Skin of body (tissue), 3 donors: ENCODE data around the gene TUBA4A. TPM values are rescaled to one million over a fixed set of nuclear protein-coding genes. Genes with fewer than 3 reads are reported as not detected.
"Not testable (repeated sequence)": the region's sequence is repeated elsewhere in the genome, so short reads cannot be mapped to it uniquely, and the experiment has no call there.

Source experiments
- DNase-seq: peaks from one replicate; lab custom pipeline; 2025; lab: John Stamatoyannopoulos, UW
- small RNA-seq: library from RNA; depleted of rRNA; stranded (forward); fragments of <200 nt; gene quantifications from one replicate; pipeline ENCODE3, GENCODE V24; 2014; ENCODE audit warnings: low replicate concordance
- total RNA-seq: library from RNA; depleted of rRNA; stranded (reverse); fragments of >200 nt; gene quantifications from one replicate; pipeline ENCODE4 v1.2.3, GENCODE V29; 2014

Gene TUBA4A
- total RNA-seq, 1 donor from 2014 or later = 35.7 TPM

DNA sequence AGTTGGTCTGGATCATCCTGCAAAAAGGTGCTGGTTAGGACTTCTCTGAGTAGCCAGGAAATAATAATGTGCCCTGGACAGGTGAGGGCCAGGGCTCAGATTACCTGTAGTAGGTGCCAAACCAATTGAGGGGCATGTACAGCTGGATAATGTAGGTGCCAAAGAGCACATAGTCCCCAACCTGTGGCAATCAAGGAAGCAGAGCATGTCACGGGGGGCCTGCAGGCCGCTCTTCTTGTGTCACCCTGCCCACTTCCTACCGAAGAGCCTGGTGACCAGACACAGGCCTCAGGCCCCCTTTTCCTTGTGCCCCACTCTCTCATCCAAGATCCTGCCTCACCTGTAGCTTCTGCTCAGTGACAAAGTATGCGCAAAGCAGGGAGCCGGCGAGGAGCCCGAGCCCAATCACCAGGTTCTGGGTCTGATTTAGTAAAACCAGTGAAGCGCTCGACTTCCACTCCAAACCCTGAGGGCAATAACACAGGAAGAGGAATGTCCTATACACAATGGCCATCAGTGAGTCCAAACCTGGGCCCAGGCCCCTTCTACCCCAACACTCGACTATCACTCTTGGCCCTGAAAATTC is 40.1 kb downstream of the TUBA4A start:
- DNase-seq = no peak

DNA sequence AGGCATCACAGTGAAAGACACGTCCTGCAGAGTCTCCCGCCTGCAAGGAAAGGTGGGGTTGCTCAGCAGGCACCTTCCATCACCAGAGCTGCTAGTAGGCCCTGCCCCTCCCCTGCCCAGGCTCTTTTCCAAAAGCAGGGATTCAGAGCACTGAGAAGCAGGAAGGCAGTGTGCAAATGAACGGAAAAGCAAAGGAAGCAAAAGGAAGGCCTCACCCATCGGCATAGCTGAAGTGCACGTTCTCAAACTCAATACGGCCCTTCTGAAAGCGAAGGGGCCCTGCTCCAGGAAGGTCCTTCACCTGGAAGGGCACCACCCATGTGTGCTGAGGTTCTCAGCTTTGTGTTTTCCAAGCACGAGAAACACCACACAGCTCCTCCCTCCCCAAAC is 40.7 kb downstream of the TUBA4A start:
- no peak for DNase-seq

DNA sequence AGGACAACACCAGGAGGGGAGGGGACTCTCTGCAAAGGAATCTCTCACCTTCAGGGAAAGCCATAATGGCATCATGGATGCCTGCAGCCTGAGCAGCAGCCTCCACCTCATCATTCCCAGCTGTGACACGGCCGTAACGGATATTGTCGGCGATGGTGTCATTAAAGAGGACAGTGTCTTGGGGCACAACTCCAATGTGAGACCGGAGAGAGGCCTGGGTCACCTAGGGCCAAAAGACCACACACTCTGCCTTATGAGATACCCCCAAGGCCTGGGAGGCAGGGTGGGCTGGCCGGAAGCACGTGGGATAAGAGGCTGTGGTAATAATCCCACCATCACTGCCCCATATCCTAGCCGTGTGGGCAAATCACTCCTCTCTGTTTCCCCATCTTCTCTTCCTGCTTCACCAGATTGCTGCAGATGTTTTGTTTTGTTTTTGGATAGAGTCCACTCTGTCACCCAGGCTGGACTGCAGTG is 42.8 kb downstream of the TUBA4A start:
- DNase-seq = no peak

DNA sequence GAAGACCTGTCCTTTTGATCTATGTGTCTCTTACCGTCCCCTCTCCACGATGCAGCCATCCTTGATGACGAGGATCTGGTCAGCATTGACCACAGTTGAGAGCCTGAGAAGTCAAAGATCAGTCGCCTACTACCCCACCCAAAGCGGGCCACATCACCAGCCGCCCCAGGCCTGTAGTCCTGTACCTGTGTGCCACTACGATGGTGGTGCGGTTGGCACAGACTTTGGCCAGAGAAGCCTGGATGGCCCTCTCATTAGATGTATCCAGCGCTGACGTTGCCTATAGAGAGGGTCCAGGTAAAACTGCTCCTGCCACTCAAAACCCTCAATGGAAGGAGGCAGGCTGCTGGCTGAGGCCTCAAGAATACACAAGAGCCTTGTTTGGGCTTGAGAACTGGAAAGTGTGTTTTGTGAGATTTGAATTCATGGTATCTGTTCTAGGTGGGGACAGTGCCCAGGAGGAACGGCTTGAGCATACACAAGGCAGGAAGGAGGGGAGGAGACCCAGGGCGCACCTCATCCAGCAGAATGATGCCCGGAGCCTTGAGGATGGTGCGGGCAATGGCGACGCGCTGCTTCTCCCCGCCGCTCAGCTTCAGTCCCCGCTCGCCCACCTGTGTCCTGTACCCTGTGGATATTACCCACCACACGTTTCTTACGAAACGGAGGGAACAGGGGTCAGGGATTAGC is 43.4 kb downstream of the TUBA4A start:
- no peak for DNase-seq

DNA sequence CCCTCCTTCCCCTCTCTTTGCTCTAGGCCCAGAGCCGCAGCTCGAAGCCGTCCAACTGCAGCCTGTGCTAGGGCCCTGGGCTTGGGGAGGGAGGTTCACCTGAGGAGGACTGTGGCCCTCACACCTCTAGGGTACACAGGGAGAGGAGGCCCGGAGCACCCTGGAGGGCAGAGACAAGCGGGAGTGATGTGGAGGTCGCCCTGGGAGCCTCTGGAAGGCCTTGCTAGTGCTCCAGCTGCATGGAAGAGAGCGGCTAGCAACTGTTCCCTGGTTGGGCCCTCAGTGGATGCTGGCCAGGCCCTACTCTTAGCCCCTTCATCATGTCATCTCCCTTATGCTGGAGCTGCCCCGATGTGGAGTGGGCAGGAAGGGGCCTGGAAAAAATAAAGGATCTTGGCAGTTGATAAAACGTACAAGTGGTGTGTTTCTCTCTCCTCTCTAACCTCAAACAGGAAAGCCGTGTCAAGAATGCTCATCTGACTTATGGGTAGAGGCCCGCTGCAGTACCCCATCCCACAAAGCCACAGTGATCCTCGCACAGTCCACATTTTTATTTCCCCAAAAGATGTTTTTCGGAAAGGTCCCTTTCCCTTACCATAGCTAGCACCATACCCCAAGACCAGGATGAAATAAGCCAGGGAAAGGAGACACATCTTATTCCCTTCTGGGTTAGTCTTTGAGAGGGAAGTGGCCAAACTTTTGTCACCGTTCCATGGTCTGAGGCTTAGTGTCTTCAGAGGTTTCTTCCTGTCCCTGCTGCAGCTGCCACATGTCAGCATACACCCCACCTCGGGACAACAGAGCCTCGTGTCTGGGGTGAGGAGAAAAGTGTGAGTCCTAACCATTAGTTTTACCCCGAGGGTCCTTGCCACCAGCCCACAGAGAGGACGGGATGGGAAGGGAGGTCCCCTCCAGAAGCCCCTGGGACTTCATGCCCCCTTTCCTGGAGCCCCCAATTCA is 44.2 kb downstream of the TUBA4A start:
- DNase-seq = no peak

DNA sequence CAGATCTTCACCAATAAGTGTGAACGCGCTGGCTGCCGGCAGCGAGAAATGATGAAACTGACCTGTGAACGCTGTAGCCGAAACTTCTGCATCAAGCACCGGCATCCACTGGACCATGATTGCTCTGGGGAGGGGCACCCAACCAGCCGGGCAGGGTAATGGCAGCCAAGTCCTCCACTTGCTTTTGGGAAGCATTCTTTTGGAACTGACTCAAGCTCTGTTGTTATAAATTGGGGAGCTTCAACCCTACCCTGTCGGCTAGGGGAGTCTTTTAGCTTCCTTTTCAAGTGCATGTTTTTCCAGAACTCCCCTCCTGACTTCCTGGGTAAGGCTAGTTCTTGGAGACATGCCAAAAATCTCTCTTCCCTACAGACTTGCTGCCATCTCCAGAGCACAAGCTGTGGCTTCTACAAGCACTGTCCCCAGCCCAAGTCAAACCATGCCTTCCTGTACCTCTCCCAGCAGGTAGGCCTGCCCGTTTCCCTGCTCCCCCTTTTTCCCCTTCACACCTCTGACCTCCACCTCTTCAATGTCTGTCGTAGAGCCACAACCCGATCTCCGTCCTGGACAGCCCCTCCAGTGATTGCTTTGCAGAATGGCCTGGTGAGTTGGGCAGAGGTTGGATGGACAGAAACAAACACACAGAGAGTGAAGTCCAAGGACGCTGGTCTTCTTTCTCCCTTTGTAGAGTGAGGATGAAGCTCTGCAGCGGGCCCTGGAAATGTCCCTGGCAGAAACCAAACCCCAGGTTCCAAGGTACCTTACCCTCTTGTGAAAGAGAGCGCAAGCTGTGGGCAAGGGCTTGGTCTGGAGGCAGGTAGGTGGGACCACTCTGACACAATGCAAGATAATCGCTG is 45.6 kb downstream of the TUBA4A start:
- no peak for DNase-seq

DNA sequence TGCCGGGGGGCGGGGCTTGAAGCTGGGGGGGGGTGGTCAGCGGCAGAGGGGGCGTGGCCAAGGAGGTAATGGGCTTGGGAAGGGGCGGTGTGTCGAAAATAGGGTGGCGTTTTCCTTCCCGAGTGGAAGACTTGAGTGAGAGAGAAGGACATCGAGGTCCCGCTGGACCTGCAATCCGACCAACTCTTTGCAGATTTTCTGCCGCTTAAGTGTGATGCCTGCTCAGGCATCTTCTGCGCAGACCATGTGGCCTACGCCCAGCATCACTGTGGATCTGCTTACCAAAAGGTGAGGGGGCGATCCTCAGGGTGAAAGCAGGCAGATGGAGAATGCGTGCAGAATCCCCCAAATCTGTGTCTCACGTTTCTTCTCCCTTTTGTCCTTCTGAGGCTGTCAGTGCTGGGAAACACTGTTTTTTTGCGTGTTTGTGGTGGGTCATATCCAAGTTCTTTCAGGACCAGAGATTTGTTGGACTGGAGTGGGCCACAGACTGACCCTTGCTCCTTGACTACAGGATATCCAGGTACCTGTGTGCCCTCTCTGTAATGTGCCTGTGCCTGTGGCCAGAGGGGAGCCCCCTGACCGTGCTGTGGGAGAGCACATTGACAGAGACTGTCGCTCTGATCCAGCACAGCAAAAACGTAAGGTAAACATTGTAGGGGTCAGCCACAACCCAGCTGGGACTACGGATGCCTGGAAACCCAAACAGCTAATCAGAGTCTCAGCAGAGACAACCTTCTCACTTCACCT is 46.4 kb downstream of the TUBA4A start:
- no peak for DNase-seq

DNA sequence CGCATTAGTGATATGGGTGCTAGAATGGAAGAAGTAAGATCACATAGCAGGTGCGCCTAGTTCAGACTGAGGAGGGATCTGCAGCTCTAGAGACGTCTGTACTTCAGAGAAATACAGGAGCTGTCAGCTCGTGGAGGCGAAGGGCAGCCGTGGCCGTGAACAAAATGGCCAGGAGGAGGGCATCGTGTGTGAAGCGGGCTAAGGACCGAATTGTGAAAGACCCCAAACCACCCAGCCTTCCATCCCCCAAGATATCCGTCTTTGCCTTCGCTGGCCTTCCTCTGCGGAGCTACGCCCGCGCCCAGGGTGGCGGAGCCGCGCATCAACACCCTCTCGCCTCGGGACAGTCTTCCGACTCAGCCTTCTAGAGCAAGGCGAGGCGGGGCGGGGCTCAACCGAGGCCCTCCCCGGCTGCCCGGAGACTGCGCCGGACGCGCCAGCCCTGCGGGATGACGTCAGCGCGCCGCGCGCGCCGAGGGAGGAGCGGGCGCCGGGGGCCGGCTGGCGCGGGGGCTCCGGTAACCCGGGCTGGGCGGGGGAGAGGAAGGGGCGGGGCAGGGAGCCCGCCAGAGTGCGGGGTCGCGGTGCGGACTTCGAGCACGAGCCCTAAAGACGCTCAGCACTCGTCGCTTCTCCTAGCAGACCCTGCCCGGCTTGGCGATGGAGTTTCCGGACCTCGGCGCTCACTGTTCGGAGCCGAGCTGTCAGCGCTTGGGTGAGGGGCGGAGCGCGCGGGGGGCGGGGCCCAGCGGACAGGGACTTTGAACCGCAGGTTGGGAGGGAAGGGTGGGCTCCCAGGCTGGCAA is 47.2 kb downstream of the TUBA4A start, which contains the start of gene ZFAND2B:
ZFAND2B (plus strand) TSS at position 455 of the 806 bp plus-strand sequence; CDS start at position 661, 206 bp downstream.
- DNase-seq = peak; percentile 93

DNA sequence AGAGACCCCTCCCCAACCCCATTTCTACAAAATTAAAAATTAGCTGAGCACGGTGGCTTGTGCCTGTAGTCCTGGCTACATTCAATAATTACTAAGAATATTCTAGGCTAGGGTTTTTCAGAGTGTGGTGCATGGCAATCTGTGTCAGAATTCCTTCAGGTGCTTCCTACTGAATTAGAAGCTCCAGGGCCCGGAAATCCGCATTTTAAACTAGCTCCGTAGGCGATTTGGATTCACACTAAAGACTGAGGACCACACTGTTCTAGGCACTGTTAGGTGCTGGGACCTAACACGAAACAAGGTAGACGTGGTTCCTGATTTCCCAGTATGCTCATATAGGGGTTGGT is 47.8 kb downstream of the TUBA4A start:
- no peak for DNase-seq

DNA sequence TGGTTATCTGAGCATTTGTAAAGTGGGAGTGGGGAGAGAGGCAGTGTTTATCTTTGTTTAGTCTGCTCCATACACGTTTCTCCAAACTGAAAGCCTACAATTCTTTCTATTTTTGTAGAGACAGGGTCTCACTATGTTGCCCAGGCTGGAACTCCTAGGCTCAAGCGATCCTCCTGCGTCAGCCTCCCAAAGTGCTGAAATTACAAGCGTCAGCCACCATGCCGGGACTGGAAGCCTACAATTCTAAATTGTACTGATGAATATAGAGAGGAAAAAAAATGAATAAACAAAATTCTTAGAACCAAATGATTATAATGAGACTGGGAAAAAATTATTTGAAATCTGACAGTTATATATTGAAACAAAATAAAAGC is 48.6 kb downstream of the TUBA4A start:
- DNase-seq = no peak

DNA sequence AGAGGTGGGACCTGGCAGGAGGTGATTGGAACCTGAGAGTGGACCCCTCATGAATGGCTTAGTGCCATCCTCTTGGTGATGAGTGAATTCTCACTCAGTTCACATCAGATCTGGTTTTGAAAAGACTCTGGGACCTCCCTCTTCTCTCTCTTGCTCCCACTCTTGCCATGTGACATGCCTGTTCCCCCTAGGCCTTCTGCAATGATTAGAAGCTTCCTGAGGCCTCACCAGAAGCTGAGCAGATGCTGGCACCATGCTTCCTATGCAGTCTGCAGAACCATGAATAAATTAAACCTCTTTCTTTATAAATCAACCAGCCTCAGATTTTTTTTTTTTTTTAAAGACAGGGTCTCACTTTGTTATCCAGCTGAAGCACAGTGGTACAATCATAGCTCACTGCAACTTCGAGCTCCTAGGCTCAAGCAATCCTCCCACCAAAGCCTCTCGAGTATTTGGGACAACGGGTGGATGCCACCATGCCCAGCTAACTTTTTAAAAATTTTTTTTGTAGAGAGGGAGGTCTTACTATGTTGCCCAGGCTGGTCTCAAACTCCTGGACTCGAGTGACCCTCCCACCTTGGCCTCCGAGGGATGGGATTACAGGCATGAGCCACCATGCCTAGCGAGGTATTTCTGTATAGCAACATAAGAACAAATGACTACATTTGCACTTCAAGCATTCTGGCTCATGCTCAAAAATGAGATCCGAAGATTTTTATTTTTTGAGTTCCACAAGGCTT is 49.1 kb downstream of the TUBA4A start:
- no peak for DNase-seq

DNA sequence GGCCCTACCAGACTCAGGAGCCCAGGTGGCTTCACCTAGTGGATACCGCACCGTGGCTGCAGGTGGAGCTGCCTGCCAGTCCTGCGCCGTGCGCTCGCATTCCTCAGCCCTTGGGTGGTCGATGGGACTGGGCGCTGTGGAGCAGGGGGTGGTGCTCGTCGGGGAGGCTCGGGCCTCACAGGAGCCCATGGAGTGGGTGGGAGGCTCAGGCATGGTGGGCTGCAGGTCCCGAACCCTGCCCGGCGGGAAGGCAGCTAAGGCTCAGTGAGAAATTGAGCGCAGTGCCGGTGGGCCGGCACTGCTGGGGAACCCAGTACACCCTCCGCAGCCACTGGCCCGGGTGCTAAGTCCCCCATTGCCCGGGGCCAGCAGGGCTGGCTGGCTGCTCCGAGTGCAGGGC is 52.4 kb downstream of the TUBA4A start:
- not testable (repeated sequence) for DNase-seq

DNA sequence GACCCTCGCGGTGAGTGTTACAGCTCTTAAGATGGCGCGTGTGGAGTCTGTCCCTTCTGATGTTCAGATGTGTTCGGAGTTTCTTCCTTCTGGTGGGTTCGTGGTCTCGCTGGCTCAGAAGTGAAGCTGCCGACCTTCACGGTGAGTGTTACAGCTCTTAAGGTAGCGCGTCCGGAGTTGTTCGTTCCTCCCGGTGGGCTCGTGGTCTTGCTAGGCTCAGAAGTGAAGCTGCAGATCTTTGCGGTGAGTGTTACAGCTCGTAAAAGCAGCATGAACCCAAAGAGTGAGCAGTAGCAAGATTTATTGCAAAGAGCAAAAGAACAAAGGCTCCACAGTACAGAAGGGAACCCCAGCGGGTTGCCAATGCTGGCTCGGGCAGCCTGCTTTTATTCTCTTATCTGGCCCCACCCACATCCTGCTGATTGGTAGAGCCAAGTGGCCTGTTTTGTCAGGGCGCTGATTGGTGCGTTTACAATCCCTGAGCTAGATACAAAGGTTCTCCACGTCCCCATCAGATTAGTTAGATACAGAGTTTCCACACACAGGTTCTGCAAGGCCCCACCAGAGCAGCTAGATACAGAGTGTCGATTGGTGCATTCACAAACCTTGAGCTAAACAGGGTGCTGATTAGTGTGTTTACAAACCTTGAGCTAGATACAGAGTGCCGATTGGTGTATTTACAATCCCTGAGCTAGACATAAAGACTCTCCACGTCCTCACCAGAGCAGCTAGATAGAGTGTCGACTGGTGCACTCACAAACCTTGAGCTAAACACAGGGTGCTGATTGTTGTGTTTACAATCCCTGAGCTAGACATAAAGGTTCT is 53.0 kb downstream of the TUBA4A start:
- not testable (repeated sequence) for DNase-seq

Small RNA genes within 50 kb of the gene (small RNA-seq; reads per million reads assigned to genes)
- gene MIR153-1 = 0.07 reads per million

Other genes starting within 250 kb of the TUBA4A start
- gene CFAP65, start 212.4 kb downstream of the TUBA4A start, total RNA-seq = not detected
- 0.10 TPM for gene IHH, start 193.0 kb downstream of the TUBA4A start, total RNA-seq
- gene NHEJ1, start 93.1 kb downstream of the TUBA4A start, total RNA-seq = 10.7 TPM
- gene SLC23A3, start 83.9 kb downstream of the TUBA4A start, total RNA-seq = 1.5 TPM
- gene CNPPD1, start 77.0 kb downstream of the TUBA4A start, total RNA-seq = 24.1 TPM
- gene RETREG2, start 75.6 kb downstream of the TUBA4A start, total RNA-seq = 31.2 TPM
- gene ZFAND2B, start 47.1 kb downstream of the TUBA4A start, total RNA-seq = 14.1 TPM
- 23.8 TPM for gene ABCB6, start 35.0 kb downstream of the TUBA4A start, total RNA-seq
- gene ATG9A, start 24.3 kb downstream of the TUBA4A start, total RNA-seq = 24.7 TPM
- 41.6 TPM for gene ANKZF1, start 24.1 kb downstream of the TUBA4A start, total RNA-seq
- 6.8 TPM for gene GLB1L, start 8.5 kb downstream of the TUBA4A start, total RNA-seq
- gene STK16, start 8.4 kb downstream of the TUBA4A start, total RNA-seq = 8.2 TPM
- not detected for gene TUBA4B, start 675 bp downstream of the TUBA4A start, total RNA-seq
- 46.7 TPM for gene DNAJB2, start 25.4 kb upstream of the TUBA4A start, total RNA-seq
- not detected for gene PTPRN, start 55.5 kb upstream of the TUBA4A start, total RNA-seq
- gene RESP18, start 78.8 kb upstream of the TUBA4A start, total RNA-seq = not detected
- 42.4 TPM for gene DNPEP, start 134.0 kb upstream of the TUBA4A start, total RNA-seq
- gene DES, start 164.5 kb upstream of the TUBA4A start, total RNA-seq = 318 TPM
- gene SPEG, start 180.9 kb upstream of the TUBA4A start, total RNA-seq = 10.5 TPM
- 21.8 TPM for gene GMPPA, start 245.0 kb upstream of the TUBA4A start, total RNA-seq